NCI-H226 (cell line): ENCODE measurements around the gene GGPS1.
"Not testable (repeated sequence)": the region's sequence is repeated elsewhere in the genome, so short reads cannot be mapped to it uniquely, and the experiment has no call there.

Experiments used
- DNase-seq: peaks from one replicate; pipeline ENCODE4 v3.0.0-alpha.2; 2015

The GGPS1 gene

GRCh38 chr1:235342471-235342870 is 14.1 kb downstream of the GGPS1 start:
- DNase-seq: no peak

- no peak for DNase-seq
Observed at GRCh38 chr1:235343726-235344125, 15.4 kb downstream of the GGPS1 start.

- DNase-seq: no peak
Observed at GRCh38 chr1:235351441-235351840, 23.1 kb downstream of the GGPS1 start.

GRCh38 chr1:235351898-235352297 is 23.5 kb downstream of the GGPS1 start:
- DNase-seq: no peak

GRCh38 chr1:235357485-235358373 is 29.4 kb downstream of the GGPS1 start:
- no peak for DNase-seq

- no peak for DNase-seq
Observed at GRCh38 chr1:235358899-235359298, 30.5 kb downstream of the GGPS1 start.

- not testable (repeated sequence) for DNase-seq
Observed at GRCh38 chr1:235364189-235364588, 35.8 kb downstream of the GGPS1 start.

GRCh38 chr1:235366286-235366685 is 37.9 kb downstream of the GGPS1 start:
- no peak for DNase-seq

GRCh38 chr1:235367000-235367908 is 38.9 kb downstream of the GGPS1 start, which contains the start of gene TBCE:
Gene TBCE (plus strand): TSS chr1:235367427. CDS start chr1:235380050, 12,623 bp downstream.
- peak; percentile 93 for DNase-seq

- DNase-seq: no peak
Observed at GRCh38 chr1:235368428-235368827, 40.1 kb downstream of the GGPS1 start.

GRCh38 chr1:235369802-235370201 is 41.4 kb downstream of the GGPS1 start:
- no peak for DNase-seq

GRCh38 chr1:235375919-235376605 is 47.7 kb downstream of the GGPS1 start:
- DNase-seq: no peak

- DNase-seq: not testable (repeated sequence)
Observed at GRCh38 chr1:235378134-235378735, 49.9 kb downstream of the GGPS1 start.

- DNase-seq: not testable (repeated sequence)
Observed at GRCh38 chr1:235381955-235382739, 53.8 kb downstream of the GGPS1 start.

- DNase-seq: not testable (repeated sequence)
Observed at GRCh38 chr1:235385633-235386032, 57.3 kb downstream of the GGPS1 start.

- no peak for DNase-seq
Observed at GRCh38 chr1:235391874-235392273, 63.5 kb downstream of the GGPS1 start.
